RPMI7951 (cell line): ENCODE results near the gene CLPTM1. TPM values are rescaled to one million over a fixed set of nuclear protein-coding genes. Genes with fewer than 3 reads are reported as not detected.
"Not testable (repeated sequence)": the region's sequence is repeated elsewhere in the genome, so short reads cannot be mapped to it uniquely, and the experiment has no call there.

Source experiments
- DNase-seq: peaks from one replicate; pipeline ENCODE4 v3.0.0-alpha.2; 2012; ENCODE audit warnings: low read depth
- total RNA-seq: library from RNA; depleted of rRNA; stranded (reverse); fragments of >200 nt; shearing (Covaris generic); gene quantifications from 2 replicates; pipeline ENCODE4 v1.2.3, GENCODE V29; 2014

Gene CLPTM1
- total RNA-seq, 1 experiment from 2014 or later: 52.5 TPM

DNA sequence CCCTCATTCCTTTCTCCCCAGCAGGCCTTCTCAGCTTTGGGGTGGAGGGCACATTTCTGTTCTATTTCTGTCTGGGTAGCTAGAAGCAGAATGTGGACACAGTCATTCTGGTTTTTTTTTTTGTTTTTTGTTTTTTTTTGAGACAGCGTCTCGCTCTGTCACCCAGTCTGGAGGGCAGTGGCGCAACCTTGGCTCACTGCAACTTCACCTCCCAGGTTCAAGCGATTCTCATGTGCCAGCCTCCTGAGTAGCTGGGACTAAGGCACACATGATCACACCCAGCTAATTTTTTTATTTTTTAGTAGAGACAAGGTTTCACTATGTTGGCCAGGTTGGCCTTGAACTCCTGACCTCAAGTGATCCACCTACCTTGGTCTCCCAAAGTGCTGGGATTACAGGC is 20.3 kb downstream of the CLPTM1 start:
- DNase-seq: no peak

DNA sequence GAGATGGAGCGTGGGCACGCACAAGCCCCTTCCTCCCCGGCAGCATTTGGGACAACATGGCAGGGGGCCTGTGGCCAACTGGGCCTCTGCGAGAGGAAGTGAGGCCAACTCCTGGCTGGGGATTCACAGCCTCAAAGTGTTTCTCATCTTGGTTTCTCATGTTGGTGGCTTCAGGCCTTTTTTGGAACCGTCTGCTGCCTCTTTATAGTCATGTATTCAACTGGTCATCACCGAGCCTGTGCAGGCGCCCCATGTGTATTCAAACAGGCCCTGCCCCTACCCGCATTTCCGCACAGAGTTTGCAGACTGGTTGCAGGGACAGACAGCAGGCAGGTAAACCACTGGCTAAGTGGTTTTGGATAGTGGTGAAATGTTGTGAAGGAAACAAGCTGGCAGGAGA is 28.8 kb downstream of the CLPTM1 start:
- no peak for DNase-seq

DNA sequence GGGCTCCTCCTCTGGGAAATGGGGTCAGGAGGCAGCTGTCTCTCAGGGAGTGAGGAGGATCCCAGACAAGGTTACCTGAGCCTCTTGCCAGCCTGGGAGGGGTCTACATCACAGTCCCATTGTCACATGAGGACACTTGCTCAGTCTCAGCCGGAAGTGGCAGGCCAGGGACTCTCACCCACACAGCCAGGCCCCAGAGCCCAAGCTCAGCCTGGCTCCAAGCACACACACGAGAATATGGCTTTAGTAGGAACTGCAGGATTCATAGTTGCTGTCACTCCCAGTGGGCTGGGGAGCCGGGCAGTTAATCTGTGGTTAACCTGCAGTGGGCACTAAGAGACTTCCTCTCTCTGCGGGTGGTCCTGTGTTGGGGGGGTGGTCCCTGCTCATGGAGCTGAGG is 30.3 kb downstream of the CLPTM1 start:
- DNase-seq: no peak

DNA sequence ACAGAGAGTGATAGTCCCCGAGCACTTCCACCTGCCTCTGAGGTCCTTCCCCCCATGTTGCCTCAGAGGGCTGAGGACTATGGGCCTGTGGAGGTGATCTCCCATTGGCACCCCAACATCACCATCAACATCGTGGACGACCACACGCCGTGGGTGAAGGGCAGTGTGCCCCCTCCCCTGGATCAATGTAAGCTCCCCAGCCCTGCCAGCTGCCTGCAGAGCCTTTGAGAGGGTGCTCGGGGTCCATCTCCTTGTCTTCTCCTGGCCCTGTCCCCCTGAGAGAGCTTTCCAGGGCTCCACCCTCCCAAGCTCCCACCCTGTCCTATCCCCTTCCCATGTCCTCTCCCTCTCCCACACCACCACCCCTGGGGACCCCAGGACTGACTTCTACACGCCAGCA is 31.2 kb downstream of the CLPTM1 start:
- no peak for DNase-seq

DNA sequence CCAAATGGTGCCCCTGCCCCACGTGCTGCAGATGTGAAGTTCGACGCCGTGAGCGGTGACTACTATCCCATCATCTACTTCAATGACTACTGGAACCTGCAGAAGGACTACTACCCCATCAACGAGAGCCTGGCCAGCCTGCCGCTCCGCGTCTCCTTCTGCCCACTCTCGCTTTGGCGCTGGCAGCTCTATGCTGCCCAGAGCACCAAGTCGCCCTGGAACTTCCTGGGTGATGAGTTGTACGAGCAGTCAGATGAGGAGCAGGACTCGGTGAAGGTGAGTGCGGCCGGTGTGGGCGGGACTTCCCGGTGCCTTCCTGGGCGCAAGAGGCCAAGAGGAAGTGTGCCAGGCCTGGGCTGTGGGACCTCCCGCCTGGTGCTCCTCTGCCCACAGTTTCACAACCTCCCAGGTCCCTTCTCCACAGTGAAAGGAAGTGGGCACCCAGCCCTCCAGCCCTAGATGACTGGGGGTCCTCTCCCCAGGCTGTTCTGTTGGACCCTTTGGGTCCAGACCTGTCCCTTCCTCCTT is 32.0 kb downstream of the CLPTM1 start:
- DNase-seq: no peak

DNA sequence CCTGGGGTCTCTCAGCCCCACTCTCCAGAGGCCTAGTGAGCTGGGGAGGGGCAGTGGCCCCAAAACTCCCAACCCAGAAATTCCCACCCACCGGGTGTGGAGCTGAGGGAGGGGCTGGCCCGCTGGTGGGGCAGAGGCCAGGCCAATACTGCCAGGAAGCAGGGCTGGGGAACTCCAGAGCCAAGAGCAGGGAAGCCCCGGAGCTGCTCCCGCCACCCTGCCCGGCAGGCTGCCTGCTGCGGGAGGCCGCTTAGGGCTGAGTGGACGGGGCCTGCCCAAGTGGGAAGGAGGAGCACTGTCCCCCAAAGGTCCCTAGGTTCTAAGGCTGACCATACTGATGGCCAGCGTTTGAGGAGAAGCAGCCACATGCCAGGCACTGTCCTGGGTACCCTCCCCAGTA is 33.1 kb downstream of the CLPTM1 start:
- DNase-seq: no peak

DNA sequence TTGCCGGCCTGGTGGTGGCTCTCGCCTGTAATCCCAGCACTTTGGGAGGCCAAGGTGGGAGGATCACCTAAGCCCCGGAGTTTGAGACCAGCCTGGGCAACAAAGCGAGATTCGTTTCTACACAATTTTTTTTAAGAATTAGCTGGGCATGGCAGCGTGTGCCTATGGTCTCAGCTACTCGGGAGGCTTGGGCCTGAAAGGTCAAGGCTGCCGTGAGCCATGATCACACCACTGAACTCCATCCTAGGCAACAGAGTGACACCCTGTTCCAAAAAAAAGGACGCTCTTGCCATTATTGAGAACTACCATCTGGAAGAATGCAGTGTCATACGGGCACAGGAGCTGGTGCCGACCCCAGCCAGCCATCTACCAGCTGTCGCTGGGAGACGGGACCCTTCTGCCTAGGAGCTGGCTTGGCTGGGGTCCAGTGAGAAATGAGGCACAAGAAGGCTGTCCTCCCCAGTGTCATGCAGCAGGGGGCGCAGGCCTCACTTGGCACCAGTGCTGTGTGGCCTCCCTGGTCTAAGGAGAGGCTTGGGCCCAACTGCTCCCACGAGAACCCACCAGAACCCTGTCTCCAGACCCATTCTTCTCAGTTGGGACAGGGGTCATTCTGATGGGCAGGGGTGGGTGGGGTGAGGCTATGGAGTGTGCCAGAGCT is 33.8 kb downstream of the CLPTM1 start:
- peak; percentile 47 for DNase-seq

DNA sequence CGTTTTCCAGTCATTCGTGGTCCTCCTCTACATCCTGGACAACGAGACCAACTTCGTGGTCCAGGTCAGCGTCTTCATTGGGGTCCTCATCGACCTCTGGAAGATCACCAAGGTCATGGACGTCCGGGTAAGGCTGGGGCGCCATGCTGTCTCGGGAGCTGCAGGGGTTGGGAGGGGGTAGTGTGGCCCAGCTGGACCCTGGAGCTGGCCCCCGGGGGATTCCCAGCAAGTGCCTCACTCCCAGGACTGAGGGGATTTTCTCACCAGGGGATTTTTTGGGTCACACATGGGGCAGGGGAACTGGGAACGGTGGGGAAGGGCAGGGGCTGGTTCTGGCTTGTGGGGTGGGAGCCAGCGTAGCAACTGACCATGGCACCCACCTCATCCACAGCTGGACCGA is 35.3 kb downstream of the CLPTM1 start:
- DNase-seq: no peak

DNA sequence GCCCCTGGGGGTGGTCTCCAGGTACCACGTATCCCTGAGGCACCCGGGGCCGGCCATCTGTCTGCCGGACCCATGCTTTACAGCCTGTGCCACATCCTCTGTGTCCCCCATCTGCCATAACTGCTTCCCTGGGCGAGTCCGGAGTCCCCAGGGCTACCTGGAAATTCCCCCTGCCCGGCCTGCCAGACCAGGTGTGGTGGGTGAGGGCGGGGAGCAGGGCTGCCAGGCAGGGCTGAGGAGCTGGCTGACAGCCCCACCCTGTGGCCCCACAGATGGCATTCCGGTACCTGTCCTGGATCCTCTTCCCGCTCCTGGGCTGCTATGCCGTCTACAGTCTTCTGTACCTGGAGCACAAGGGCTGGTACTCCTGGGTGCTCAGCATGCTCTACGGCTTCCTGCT is 35.8 kb downstream of the CLPTM1 start:
- DNase-seq: no peak

DNA sequence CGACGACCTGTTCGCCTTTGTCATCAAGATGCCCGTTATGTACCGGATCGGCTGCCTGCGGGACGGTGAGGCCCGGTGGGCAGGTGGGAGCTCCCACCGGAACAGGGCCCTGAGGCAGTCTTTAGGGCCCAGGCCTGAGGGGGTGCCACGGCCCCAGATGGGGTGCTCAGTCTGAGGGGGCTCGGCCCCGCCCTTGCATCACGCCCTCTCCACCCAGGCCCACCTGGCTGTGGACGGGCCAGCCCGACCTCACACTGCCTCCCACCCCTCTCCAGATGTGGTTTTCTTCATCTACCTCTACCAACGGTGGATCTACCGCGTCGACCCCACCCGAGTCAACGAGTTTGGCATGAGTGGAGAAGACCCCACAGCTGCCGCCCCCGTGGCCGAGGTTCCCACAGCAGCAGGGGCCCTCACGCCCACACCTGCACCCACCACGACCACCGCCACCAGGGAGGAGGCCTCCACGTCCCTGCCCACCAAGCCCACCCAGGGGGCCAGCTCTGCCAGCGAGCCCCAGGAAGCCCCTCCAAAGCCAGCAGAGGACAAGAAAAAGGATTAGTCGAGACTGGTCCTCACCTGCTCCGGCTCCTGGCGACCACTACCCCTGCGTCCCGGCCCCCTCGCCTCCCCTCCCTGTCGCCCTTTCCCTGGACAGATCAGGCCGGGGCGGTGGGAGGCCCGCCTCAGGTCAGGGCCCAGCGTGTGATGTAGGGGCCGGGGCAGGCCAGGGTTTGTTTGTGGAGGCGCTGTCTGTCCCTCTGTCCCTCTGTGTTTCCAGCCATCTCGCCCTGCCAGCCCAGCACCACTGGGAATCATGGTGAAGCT is 37.4 kb downstream of the CLPTM1 start:
- no peak for DNase-seq

DNA sequence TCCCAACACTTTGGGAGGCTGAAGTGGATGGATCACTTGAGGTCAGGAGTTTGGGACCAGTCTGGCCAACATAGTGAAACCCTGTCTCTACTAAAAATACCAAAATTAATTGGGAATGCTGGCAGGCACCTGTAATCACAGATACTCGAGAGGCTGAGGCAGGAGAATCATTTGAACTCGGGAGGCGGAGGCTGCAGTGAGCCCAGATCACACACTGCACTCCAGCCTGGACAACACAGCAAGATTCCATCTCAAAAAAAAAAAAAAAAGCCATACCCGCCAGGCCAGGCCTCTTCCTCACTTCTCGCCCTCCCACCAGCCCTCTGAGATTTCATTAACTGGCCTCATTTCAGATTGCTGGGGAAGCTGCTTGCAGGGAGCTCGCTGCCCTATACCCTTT is 38.3 kb downstream of the CLPTM1 start:
- DNase-seq: no peak

DNA sequence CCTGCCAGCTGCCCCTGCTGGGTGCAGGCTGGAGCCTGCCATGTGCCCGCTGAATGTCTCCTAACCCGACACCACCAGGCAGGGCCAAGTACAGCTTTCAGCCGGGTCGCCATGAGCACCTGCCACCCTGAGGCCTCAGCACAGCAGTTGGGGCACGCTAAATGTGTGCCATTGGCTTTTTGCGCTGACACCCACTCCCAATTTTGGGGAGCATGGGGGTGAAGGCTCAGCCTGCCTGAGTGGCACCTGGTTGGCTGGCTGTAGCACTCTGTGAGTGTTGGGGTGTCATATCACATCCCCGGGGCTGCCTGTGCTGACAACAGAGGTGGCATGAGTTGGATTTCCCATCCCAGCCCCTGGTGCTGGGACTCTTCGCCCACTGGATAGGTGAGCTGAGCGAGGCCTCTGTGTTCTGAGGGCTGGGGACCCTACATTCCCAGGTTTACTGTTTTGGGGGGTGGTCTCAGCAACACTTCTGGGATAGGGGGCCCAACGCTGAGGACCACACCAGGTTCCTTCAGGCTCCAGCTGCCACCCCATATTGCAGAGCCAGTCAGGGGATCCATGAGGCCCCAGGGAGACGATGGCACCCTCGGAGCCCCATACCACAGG is 38.9 kb downstream of the CLPTM1 start:
- DNase-seq: no peak

DNA sequence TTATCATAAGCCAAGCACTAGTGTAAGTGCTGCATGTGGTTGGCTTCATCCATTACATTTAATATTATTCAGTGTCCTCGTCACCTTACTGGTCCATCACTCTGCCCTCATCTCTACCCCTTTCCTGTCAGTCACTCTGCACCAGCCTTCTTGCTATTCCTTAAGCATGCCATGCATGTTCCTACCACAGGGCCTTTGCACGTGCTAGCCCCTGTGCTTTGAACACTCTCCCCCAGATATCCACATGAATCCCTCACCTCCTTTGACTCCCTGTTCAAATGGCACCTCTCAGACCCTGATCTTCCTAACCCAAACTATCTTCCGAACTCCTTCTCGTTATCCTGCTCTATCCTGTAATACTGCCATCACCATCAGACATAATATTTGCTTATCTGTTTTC is 42.8 kb downstream of the CLPTM1 start:
- DNase-seq: no peak

DNA sequence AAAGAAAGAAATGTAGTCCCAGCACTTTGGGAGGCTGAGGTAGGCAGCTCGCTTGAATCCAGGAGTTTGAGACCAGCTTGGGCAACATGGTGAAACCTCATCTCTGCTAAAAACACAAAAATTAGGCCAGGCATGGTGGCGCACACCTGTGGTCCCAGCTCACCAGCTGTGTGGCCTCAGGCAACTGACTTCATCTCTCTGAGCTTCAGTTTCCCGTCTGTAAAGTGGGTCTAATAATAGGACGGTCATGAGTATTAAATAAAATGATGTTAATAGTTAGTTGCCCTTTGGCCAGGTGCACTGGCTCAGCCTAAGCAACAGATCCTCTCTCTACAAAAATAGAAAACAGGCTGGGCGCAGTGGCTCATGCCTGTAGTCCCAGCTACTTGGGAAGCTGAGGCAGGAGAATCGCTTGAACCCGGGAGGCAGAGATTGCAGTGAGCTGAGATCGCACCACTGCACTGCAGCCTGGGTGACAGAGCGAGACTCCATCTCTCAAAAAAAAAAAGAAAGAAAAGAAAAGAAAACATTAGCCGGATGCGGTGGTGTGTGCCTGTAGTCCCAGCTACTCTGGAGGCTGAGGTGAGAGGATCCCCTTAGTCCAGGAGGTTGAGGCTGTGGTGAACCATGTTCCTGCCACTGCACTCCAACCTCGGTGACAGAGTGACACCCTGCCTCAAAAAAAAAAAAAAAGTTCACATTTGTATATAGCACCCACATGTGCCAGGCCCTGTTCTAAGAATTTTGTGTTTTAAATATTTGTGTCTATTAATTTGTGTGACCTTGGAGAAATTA is 44.1 kb downstream of the CLPTM1 start:
- not testable (repeated sequence) for DNase-seq

DNA sequence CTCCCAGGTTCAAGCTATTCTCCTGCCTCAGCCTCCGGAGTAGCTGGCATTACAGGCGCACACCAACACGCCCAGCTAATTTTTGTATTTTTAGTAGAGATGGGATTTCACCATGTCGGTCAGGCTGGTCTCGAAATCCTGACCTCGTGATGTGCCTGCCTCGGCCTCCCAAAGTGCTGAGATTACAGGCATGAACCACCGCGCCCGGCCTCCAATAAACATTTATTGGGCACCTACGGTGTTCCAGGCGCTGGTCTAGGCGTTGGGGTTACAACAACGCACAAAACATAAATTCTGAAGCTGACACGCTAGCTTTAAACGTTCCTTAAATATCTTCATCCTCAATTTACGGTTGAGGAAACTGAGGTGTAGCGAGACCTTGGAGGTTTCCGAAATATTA is 45.5 kb downstream of the CLPTM1 start:
- not testable (repeated sequence) for DNase-seq

DNA sequence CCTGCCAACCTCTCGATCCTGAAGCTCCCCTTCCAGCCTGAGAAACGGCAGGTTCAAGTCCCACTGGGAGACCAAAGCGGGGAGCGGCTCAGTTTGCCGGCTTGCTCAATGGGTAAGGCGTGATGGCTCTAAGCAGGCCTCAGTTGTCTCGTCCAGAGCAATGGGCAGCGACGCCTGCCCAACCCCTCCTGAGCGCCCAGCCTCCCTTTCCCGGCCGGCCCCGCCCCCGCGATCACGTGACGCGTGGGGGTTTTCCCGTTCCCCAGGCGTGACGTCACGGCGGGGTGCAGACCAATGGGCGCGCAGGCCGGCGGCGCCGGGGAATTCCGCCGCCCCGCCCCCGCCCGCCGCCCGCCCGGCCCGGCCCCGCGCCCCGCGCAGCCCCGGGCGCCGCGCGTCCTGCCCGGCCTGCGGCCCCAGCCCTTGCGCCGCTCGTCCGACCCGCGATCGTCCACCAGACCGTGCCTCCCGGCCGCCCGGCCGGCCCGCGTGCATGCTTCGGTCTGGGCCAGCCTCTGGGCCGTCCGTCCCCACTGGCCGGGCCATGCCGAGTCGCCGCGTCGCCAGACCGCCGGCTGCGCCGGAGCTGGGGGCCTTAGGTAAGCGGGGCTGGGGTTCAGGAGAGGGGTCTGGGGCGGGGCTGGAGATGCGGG is 46.0 kb downstream of the CLPTM1 start, which contains the start of gene RELB:
TSS of gene RELB (plus strand) at position 378 of the 653 bp plus-strand sequence. CDS start at position 494, 116 bp downstream.
- peak; percentile 89 for DNase-seq

DNA sequence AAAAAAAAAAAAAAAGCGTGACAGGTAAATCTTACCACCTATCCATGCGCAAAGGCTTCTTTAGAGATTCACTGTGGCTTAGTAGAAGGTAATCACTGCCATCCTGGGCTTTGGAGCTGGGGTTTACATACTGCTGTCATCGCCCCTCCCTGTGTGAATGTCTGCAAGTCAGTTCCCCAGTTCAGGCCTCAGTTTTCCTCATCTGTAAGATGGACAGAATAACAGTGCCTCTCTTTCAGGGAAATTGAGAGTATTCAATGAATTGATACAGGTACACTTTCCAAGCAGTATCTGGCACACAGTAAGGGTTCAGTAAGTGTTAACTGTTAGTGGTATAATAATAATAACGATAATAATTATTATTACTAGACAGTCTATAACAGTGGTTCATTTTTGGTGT is 48.3 kb downstream of the CLPTM1 start:
- no peak for DNase-seq

DNA sequence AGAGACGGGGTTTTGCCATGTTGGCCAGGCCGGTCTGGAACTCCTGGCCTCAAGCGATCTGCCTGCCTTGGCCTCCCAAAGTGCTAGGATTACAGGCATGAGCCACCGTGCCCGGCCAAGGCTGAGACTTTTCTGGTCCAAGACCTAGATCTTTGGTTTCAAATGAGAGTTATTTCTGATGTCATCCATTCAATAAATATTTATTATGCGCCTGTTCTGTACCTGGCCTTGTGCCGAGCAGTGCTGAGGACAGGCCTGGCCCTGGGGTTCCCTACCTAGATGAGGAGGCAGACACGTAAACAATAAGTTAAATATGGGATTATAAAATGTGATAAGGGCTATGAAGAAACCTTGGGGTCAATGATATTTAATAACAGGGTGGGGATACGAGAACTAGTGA is 50.6 kb downstream of the CLPTM1 start:
- no peak for DNase-seq

DNA sequence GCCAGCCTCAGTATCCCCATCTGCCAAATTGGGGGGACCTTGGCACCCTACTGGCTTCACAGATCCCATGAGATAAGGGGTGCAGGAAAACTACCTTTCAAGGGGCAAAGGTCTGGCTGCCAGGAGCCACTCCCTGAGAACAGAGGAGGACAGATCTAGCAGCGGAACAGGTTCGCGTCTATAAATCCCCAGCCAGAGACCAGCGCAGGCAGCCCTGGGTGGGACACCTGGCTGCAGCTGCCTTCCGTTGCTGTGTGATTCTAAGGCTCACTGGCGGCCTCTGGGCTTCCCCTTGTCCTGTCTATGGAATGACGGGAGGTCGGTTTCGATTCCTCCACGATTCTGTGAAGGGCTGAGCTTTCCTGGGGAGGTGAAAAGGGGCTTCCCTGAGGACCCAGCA is 53.4 kb downstream of the CLPTM1 start:
- DNase-seq: no peak

DNA sequence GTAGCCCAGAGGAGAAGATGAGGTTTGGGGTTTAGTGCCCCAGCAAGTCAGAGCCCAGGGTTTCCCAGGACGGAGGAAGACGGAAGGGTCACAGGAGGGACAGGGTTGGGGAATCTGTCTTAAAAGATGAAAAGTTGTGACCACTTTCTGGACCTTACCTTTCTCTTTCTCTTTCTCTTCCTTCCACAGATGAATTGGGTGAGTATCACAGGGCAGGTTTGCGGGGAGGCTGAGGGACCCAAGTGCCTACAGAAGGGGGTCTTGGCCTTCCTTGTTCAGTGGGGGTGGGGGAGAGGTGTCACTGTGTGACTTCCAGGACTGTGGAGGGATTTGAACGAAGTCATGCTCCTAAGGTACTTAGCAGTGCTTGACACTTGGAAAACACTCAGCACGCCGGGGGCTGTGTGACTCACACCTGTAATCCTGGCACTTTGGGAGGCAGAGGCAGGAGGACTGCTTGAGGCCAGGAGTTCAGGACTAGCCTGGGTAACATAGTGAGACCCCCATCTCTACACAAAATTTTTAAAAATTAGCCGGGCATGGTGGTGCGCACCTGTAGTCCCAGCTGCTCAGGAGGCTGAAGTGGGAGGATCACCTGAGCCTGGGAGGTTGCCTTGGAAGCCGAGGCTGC is 54.6 kb downstream of the CLPTM1 start:
- DNase-seq: no peak

DNA sequence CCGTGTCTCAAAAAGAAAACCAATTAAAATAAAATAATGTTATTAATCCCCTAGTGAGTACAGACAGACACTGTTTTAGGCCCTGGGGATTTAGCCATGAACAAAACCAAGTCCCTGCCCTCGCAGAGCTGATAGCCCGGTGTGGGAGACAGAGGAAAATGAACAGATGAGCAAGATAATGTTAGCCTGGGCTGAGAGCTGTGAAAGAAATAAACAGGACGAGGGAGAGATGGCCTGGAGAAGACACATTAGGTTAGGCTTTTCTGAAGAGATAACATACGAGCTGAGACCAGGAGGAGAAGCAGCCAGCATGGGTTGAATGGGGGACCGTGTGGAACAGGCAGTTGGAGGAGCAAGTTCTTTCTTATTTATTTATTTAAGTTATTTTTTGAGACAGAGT is 55.1 kb downstream of the CLPTM1 start:
- no peak for DNase-seq
